ENCODE results near the gene PRR13. TPM values are rescaled to one million over a fixed set of nuclear protein-coding genes. Genes with fewer than 3 reads are reported as not detected.

PRR13 gene
- total RNA-seq, 4 donors from 2014 or later, result 175 to 307 (median 261) TPM

DNA sequence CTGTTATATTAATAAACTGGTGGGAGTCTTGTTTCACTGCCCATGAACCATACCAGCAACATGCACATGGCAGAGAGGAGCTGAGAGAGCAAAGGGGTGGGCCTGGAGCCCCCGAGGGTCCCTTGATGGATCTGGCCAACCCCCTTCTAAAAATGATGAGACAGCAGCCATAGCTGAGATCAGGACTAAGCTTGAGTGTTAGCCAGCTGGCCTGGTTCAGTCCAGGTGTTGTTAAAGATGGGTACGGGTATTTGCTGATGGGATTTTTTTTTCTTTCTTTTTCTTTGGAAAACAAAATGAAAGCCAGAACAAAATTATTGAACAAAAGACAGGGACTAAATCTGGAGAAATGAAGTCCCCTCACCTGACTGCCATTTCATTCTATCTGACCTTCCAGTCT lies 26.3 kb downstream of the PRR13 start:
- Histone ChIP-seq H3K4me1 (peaks cover 0 to 13% (median 0%) of the 10 kb centered on the region in 4 donors), H3K27me3 (no peaks in the 10 kb centered on the region), H3K9me3 (no peaks in the 10 kb centered on the region), H3K36me3 (peaks cover 0 to 97% (median 48%) of the 10 kb centered on the region in 4 donors), H3K4me3 (no peak overlapping the region), H3K27ac (no peak overlapping the region)
- no peak for DNase-seq
- in situ Hi-C loops (cut with MboI; ENCODE audit: low pct_ligation_motif_present in 1 of 4, low pct_unique_long_range_greater_than_20kb in 1 of 4, low sequenced_read_pairs in 3 of 4), result no loop called here
- 66 to 68% methylated on average over 2 of the region's 2 CpGs for WGBS, 2 donors (ENCODE audit: low coverage in 1 of 2)
- TF ChIP-seq, protein P1, sequence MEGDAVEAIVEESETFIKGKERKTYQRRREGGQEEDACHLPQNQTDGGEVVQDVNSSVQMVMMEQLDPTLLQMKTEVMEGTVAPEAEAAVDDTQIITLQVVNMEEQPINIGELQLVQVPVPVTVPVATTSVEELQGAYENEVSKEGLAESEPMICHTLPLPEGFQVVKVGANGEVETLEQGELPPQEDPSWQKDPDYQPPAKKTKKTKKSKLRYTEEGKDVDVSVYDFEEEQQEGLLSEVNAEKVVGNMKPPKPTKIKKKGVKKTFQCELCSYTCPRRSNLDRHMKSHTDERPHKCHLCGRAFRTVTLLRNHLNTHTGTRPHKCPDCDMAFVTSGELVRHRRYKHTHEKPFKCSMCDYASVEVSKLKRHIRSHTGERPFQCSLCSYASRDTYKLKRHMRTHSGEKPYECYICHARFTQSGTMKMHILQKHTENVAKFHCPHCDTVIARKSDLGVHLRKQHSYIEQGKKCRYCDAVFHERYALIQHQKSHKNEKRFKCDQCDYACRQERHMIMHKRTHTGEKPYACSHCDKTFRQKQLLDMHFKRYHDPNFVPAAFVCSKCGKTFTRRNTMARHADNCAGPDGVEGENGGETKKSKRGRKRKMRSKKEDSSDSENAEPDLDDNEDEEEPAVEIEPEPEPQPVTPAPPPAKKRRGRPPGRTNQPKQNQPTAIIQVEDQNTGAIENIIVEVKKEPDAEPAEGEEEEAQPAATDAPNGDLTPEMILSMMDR (IDR thresholded peaks at IDR 0.05), result no peak
- TF ChIP-seq POLR2AphosphoS5 (IDR thresholded peaks at IDR 0.05), result no peak
- TF ChIP-seq POLR2A (IDR thresholded peaks at IDR 0.05), result no peak
- TF ChIP-seq EP300 (IDR thresholded peaks at IDR 0.05; ENCODE audit: low read depth), result no peak
- intact Hi-C loops (cut with DNase I; ENCODE audit: low total_unique reads), result no loop called here

DNA sequence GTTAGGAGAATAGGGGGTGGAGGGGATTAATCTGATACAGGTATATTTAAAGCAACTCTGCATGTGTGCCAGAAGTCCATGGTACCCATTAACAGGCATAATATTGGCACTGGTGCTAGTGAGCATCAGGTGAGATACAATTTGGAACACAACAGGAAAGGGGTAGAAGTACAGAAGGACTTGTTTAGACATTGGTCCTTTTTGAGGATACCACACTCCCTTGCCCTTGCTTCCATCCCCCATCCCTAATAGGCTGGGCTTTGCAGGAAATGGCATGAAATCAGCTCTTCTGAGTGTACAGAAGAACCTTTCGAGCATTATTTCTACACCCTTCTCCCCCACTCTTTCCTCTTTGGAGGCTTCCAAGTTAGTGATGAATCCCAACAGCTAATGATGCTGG lies 26.7 kb downstream of the PRR13 start:
- Histone ChIP-seq H3K4me1 (peaks cover 0 to 13% (median 2%) of the 10 kb centered on the region in 4 donors), H3K27ac (no peak overlapping the region), H3K9me3 (no peaks in the 10 kb centered on the region), H3K4me3 (no peak overlapping the region), H3K36me3 (peaks cover 0 to 97% (median 48%) of the 10 kb centered on the region in 4 donors), H3K27me3 (no peaks in the 10 kb centered on the region)
- 75 to 82% methylated on average over 1 of the region's 1 CpG for WGBS, 2 donors (ENCODE audit: low coverage in 1 of 2)
- no peak for DNase-seq
- TF ChIP-seq POLR2AphosphoS5 (IDR thresholded peaks at IDR 0.05) (no peak), POLR2A (IDR thresholded peaks at IDR 0.05) (no peak), EP300 (IDR thresholded peaks at IDR 0.05; ENCODE audit: low read depth) (no peak)
- TF ChIP-seq, protein P1 (IDR thresholded peaks at IDR 0.05), result no peak
- in situ Hi-C loops (cut with MboI; ENCODE audit: low pct_ligation_motif_present in 1 of 4, low pct_unique_long_range_greater_than_20kb in 1 of 4, low sequenced_read_pairs in 3 of 4), result no loop called here
- intact Hi-C loops (cut with DNase I; ENCODE audit: low total_unique reads), result no loop called here

DNA sequence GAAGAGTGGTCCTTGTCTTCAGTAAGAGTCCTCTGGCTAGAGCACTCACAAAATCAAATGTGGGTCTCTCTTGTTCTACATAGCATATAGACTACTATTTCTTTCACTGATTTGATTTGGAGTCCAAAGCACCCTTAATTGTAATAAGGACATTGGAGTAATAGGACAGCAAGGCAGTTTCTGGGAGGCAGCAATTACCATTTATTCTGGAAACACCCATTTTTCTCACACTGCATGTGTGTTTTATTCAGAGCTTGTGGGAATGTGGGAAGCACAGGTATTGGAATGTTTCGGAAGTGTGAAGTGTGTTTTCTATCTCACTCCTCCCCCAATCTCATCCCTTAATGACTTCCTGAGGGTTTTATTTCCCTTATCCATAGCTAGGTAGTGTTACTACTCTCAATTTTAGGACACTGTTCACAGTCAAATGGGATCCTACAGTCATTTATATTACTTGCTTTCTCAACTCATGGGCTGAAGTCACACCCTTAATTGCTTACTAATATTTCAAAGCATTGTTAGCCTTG lies 30.6 kb downstream of the PRR13 start:
- H3K36me3 ChIP-seq, result peaks cover 0 to 97% (median 51%) of the 10 kb centered on the region in 4 donors
- 82 to 88% methylated on average over 1 of the region's 1 CpG for WGBS, 2 donors (ENCODE audit: low coverage in 1 of 2)
- in situ Hi-C loops (cut with MboI; ENCODE audit: low pct_ligation_motif_present in 1 of 4, low pct_unique_long_range_greater_than_20kb in 1 of 4, low sequenced_read_pairs in 3 of 4) (no loop called here), intact Hi-C loops (cut with DNase I; ENCODE audit: low total_unique reads) (no loop called here)
- no peaks in the 10 kb centered on the region for H3K9me3 ChIP-seq
- no peak overlapping the region for H3K27ac ChIP-seq
- TF ChIP-seq POLR2AphosphoS5 (IDR thresholded peaks at IDR 0.05), result no peak
- TF ChIP-seq, protein P1 (IDR thresholded peaks at IDR 0.05), result no peak
- TF ChIP-seq EP300 (IDR thresholded peaks at IDR 0.05; ENCODE audit: low read depth), result no peak
- TF ChIP-seq POLR2A (IDR thresholded peaks at IDR 0.05), result no peak
- peaks cover 0 to 20% (median 9%) of the 10 kb centered on the region in 4 donors for H3K4me1 ChIP-seq
- no peaks in the 10 kb centered on the region for H3K27me3 ChIP-seq
- DNase-seq, result no peak
- no peak overlapping the region for H3K4me3 ChIP-seq

DNA sequence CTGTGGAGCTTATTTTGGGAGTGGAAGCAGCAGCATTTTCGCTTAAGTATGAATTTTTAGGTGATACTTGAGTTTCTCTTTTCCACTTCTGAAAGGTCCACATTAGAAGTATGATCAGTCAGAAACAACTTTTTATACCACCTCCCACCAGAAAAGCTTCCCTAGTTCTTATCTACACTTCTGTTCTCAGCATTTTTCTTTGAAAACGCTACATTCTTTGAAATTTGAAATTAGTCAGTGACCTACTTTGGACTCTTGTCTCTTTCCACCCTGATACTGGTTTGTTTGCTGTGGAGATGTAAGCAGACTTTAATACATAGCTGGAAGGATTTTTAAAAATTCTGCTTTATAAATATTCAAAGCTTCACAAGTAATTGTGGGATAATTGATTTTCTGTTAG lies 32.5 kb downstream of the PRR13 start:
- H3K36me3 ChIP-seq, result peaks cover 0 to 92% (median 47%) of the 10 kb centered on the region in 4 donors
- in situ Hi-C loops (cut with MboI; ENCODE audit: low pct_ligation_motif_present in 1 of 4, low pct_unique_long_range_greater_than_20kb in 1 of 4, low sequenced_read_pairs in 3 of 4) (no loop called here), intact Hi-C loops (cut with DNase I; ENCODE audit: low total_unique reads) (no loop called here)
- no peak overlapping the region for H3K4me3 ChIP-seq
- TF ChIP-seq EP300 (IDR thresholded peaks at IDR 0.05; ENCODE audit: low read depth) (no peak), POLR2A (IDR thresholded peaks at IDR 0.05) (no peak), POLR2AphosphoS5 (IDR thresholded peaks at IDR 0.05) (no peak)
- TF ChIP-seq, protein P1 (IDR thresholded peaks at IDR 0.05), result no peak
- 78% methylated on average over 2 of the region's 2 CpGs; no CpG with 5 or more reads in 1 of the 2 donors for WGBS, 2 donors (ENCODE audit: low coverage in 1 of 2)
- no peaks in the 10 kb centered on the region for H3K9me3 ChIP-seq
- peak overlapping the region in 2 of 4 donors; percentile 4 to 20 for H3K27ac ChIP-seq
- peaks cover 0 to 26% (median 9%) of the 10 kb centered on the region in 4 donors for H3K4me1 ChIP-seq
- no peak for DNase-seq
- H3K27me3 ChIP-seq, result no peaks in the 10 kb centered on the region

Data from transverse colon (tissue), 4 donors.